ENCODE data around the gene NXPH3. TPM values are rescaled to one million over a fixed set of nuclear protein-coding genes. Genes with fewer than 3 reads are reported as not detected.

The NXPH3 gene
- total RNA-seq, 1 experiment from 2014 or later, result not detected

- H3K27ac Mint-ChIP-seq (ENCODE audit: unreplicated experiment), result no peak overlapping the region
- no peak overlapping the region for H3K4me3 Mint-ChIP-seq (ENCODE audit: low read depth, unreplicated experiment)
- H3K4me1 Mint-ChIP-seq (ENCODE audit: low read depth, unreplicated experiment), result peaks cover 9% of the 10 kb centered on the region
- H3K9me3 Mint-ChIP-seq (ENCODE audit: low read depth, unreplicated experiment), result no peaks in the 10 kb centered on the region
- H3K27me3 Mint-ChIP-seq (ENCODE audit: unreplicated experiment), result peaks cover 26% of the 10 kb centered on the region
- no peak for DNase-seq
- TF ChIP-seq, protein P1, sequence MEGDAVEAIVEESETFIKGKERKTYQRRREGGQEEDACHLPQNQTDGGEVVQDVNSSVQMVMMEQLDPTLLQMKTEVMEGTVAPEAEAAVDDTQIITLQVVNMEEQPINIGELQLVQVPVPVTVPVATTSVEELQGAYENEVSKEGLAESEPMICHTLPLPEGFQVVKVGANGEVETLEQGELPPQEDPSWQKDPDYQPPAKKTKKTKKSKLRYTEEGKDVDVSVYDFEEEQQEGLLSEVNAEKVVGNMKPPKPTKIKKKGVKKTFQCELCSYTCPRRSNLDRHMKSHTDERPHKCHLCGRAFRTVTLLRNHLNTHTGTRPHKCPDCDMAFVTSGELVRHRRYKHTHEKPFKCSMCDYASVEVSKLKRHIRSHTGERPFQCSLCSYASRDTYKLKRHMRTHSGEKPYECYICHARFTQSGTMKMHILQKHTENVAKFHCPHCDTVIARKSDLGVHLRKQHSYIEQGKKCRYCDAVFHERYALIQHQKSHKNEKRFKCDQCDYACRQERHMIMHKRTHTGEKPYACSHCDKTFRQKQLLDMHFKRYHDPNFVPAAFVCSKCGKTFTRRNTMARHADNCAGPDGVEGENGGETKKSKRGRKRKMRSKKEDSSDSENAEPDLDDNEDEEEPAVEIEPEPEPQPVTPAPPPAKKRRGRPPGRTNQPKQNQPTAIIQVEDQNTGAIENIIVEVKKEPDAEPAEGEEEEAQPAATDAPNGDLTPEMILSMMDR (IDR thresholded peaks at IDR 0.05; ENCODE audit: unreplicated experiment), result no peak
- BruUV-seq (replicated peaks), result no TSS peak
- intact Hi-C loops (cut with micrococcal nuclease; ENCODE audit: unreplicated experiment), result loop anchor here (2.0 kb wide), 1 partner anchor 239 kb away; no protein-coding TSS in a partner anchor
- no peaks in the 10 kb centered on the region for H3K36me3 Mint-ChIP-seq (ENCODE audit: insufficient read depth, unreplicated experiment)
- CTCF ChIA-PET, result no interaction called here
Observed at GRCh38 chr17:49553676-49554335, 21.9 kb upstream of the NXPH3 start.

- DNase-seq, result no peak
- CTCF ChIA-PET, result interaction anchor here (1.2 to 4.0 kb wide), 6 partner anchors 12 to 275 kb away, joined by 3 to 37 read pairs (median 12); no protein-coding TSS in a partner anchor
- Mint-ChIP-seq H3K4me1 (ENCODE audit: low read depth, unreplicated experiment) (peaks cover 9% of the 10 kb centered on the region), H3K4me3 (ENCODE audit: low read depth, unreplicated experiment) (no peak overlapping the region), H3K36me3 (ENCODE audit: insufficient read depth, unreplicated experiment) (no peaks in the 10 kb centered on the region), H3K27ac (ENCODE audit: unreplicated experiment) (no peak overlapping the region), H3K9me3 (ENCODE audit: low read depth, unreplicated experiment) (no peaks in the 10 kb centered on the region), H3K27me3 (ENCODE audit: unreplicated experiment) (peaks cover 15% of the 10 kb centered on the region)
- TF ChIP-seq, protein P1 (IDR thresholded peaks at IDR 0.05; ENCODE audit: unreplicated experiment), result no peak
- BruUV-seq (replicated peaks), result no TSS peak
- intact Hi-C loops (cut with micrococcal nuclease; ENCODE audit: unreplicated experiment), result no loop called here
Observed at GRCh38 chr17:49554694-49555494, 20.8 kb upstream of the NXPH3 start.

- CTCF ChIA-PET, result interaction anchor here (0.9 to 4.0 kb wide), 16 partner anchors 9 to 274 kb away, joined by 3 to 37 read pairs (median 5); partner anchors contain the start of genes FAM117A and PHB1
- Mint-ChIP-seq H3K27me3 (ENCODE audit: unreplicated experiment) (peaks cover 18% of the 10 kb centered on the region), H3K4me1 (ENCODE audit: low read depth, unreplicated experiment) (peaks cover 9% of the 10 kb centered on the region), H3K27ac (ENCODE audit: unreplicated experiment) (no peak overlapping the region), H3K36me3 (ENCODE audit: insufficient read depth, unreplicated experiment) (no peaks in the 10 kb centered on the region), H3K4me3 (ENCODE audit: low read depth, unreplicated experiment) (no peak overlapping the region), H3K9me3 (ENCODE audit: low read depth, unreplicated experiment) (no peaks in the 10 kb centered on the region)
- no TSS peak for BruUV-seq (replicated peaks)
- intact Hi-C loops (cut with micrococcal nuclease; ENCODE audit: unreplicated experiment), result loop anchor here (2.0 kb wide), 1 partner anchor 59 kb away; no protein-coding TSS in a partner anchor
- DNase-seq, result no peak
- TF ChIP-seq, protein P1 (IDR thresholded peaks at IDR 0.05; ENCODE audit: unreplicated experiment), result no peak
Observed at GRCh38 chr17:49555495-49556222, 20.0 kb upstream of the NXPH3 start.

Measured in Calu3 (cell line).